ENCODE measurements around the gene MLH3. TPM values are rescaled to one million over a fixed set of nuclear protein-coding genes. Genes with fewer than 3 reads are reported as not detected.
A peak's percentile ranks its signal among the peaks of the same experiment; 100 is the strongest.

MLH3 gene
- total RNA-seq, 1 experiment from 2014 or later: 13.2 TPM

DNA sequence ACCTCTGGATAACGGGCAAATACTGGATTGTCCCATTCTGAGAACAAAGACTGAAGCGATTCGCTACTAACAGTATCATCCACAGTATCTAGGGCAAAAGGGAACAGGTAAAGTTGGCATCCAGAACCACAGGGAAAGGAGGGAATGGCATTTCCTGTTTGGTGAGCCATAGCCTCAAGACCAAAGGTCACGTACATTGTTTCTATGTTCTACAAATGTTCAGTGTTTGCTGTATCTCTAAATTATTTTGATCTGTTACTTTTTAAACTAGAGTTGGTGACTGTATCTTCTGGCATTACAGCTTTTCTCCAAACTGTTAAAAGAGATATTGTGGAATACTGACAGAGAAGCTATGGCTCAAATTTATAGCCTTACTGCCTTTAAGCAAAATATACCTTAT is 9.7 kb downstream of the MLH3 start:
- CTCF ChIA-PET: no interaction called here
- intact Hi-C loops (cut with micrococcal nuclease): no loop called here
- BruUV-seq (replicated peaks): no TSS peak
- peak overlapping the region; percentile 29 for H3K4me2 ChIP-seq (ENCODE audit: low read length)
- DNase-seq: peak; percentile 75
- peaks cover 9% of the 10 kb centered on the region; the same call in 1 of the 2 replicates for H3K36me3 ChIP-seq (ENCODE audit: low read depth, low read length)
- H3K4me1 ChIP-seq (ENCODE audit: insufficient read depth, low read length): peaks cover 26% of the 10 kb centered on the region
- H3K9me3 ChIP-seq (ENCODE audit: low read length): no peaks in the 10 kb centered on the region
- H2AFZ ChIP-seq (ENCODE audit: low read length): no peak overlapping the region
- POLR2A ChIA-PET (ENCODE audit: unreplicated experiment): no interaction called here
- H3K9ac ChIP-seq (ENCODE audit: low read length): no peak overlapping the region
- peaks cover 31% of the 10 kb centered on the region for H3K79me2 ChIP-seq (ENCODE audit: low read length)
- ATAC-seq: peak; percentile 84
- H3F3A ChIP-seq (ENCODE audit: low read length, unreplicated experiment): no peaks in the 10 kb centered on the region
- no peaks in the 10 kb centered on the region for H3K9me2 ChIP-seq (replicated peaks; ENCODE audit: low read length)
- no peaks in the 10 kb centered on the region for H3K27me3 ChIP-seq (ENCODE audit: low read length)
- H3K4me3 ChIP-seq (ENCODE audit: low read length): no peak overlapping the region
- H4K20me1 ChIP-seq (ENCODE audit: low read length): no peaks in the 10 kb centered on the region
- TF ChIP-seq EZH2 (IDR thresholded peaks at IDR 0.05; ENCODE audit: low read length, unreplicated experiment): no peak
- H3K27ac ChIP-seq (ENCODE audit: low read length): no peak overlapping the region; the same call in 1 of the 2 replicates

DNA sequence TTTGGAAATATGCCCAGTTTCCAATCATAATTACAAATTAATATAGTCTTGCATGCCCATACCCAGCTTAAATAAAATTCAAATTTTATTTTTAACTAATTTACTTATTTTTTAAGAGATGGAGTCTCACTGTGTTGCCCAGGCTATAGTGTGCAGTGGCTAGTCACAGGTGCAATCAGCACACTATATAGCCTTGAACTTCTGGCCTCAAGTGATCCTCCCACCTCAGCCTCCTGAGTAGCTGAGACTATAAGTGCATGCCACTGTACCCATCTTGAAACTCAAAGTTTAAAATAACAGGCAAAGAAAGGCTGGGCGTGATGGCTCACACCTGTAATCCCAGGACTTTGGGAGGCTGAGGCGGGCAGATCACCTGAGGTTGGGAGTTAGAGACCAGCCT is 10.3 kb downstream of the MLH3 start:
- ChIA-PET POLR2A (ENCODE audit: unreplicated experiment) (no interaction called here), CTCF (no interaction called here)
- TF ChIP-seq, protein P1, sequence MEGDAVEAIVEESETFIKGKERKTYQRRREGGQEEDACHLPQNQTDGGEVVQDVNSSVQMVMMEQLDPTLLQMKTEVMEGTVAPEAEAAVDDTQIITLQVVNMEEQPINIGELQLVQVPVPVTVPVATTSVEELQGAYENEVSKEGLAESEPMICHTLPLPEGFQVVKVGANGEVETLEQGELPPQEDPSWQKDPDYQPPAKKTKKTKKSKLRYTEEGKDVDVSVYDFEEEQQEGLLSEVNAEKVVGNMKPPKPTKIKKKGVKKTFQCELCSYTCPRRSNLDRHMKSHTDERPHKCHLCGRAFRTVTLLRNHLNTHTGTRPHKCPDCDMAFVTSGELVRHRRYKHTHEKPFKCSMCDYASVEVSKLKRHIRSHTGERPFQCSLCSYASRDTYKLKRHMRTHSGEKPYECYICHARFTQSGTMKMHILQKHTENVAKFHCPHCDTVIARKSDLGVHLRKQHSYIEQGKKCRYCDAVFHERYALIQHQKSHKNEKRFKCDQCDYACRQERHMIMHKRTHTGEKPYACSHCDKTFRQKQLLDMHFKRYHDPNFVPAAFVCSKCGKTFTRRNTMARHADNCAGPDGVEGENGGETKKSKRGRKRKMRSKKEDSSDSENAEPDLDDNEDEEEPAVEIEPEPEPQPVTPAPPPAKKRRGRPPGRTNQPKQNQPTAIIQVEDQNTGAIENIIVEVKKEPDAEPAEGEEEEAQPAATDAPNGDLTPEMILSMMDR (conservative IDR thresholded peaks at IDR 0.05; ENCODE audit: low read depth, low read length): no peak
- TF ChIP-seq EZH2phosphoT487 (IDR thresholded peaks at IDR 0.05; ENCODE audit: borderline replicate concordance, low read length) (no peak), EZH2 (IDR thresholded peaks at IDR 0.05; ENCODE audit: low read length, unreplicated experiment) (no peak)
- no peaks in the 10 kb centered on the region for H4K20me1 ChIP-seq (ENCODE audit: low read length)
- H3K36me3 ChIP-seq (ENCODE audit: low read depth, low read length): peaks cover 10% of the 10 kb centered on the region; the same call in 1 of the 2 replicates
- DNase-seq: no peak
- no peak overlapping the region for H3K4me3 ChIP-seq (ENCODE audit: low read length)
- H3K4me2 ChIP-seq (ENCODE audit: low read length): no peak overlapping the region
- no peak overlapping the region for H2AFZ ChIP-seq (ENCODE audit: low read length)
- H3K9ac ChIP-seq (ENCODE audit: low read length): no peak overlapping the region
- H3K27ac ChIP-seq (ENCODE audit: low read length): no peak overlapping the region
- intact Hi-C loops (cut with micrococcal nuclease): no loop called here
- no peaks in the 10 kb centered on the region for H3K9me3 ChIP-seq (ENCODE audit: low read length)
- H3K9me2 ChIP-seq (replicated peaks; ENCODE audit: low read length): no peaks in the 10 kb centered on the region
- BruUV-seq (replicated peaks): no TSS peak
- no peaks in the 10 kb centered on the region for H3K27me3 ChIP-seq (ENCODE audit: low read length)
- peaks cover 23% of the 10 kb centered on the region for H3K4me1 ChIP-seq (ENCODE audit: insufficient read depth, low read length)
- H3F3A ChIP-seq (ENCODE audit: low read length, unreplicated experiment): no peaks in the 10 kb centered on the region
- ATAC-seq: no peak
- peaks cover 25% of the 10 kb centered on the region for H3K79me2 ChIP-seq (ENCODE audit: low read length)

DNA sequence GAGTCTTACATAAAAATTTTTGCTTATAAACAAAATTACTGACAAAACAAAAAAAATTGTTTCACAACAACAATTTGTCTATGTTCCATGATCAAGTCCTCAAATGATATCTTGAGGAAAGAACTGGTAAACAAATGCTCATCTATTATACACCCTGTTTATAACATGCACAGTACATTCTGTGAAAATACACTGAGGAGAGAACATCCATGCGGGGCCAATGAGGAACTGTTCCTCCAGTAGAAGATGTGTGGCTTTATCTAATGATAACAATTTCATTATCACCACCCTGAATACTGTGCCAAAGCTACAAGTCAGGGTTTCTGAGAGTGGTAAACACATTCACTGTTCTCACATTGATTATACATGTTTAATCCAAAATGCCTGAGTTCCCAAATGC is 10.8 kb downstream of the MLH3 start:
- BruUV-seq (replicated peaks): no TSS peak
- TF ChIP-seq EZH2phosphoT487 (IDR thresholded peaks at IDR 0.05; ENCODE audit: borderline replicate concordance, low read length) (no peak), EZH2 (IDR thresholded peaks at IDR 0.05; ENCODE audit: low read length, unreplicated experiment) (no peak)
- TF ChIP-seq, protein P1 (conservative IDR thresholded peaks at IDR 0.05; ENCODE audit: low read depth, low read length): no peak
- Histone ChIP-seq H3K27me3 (ENCODE audit: low read length) (no peaks in the 10 kb centered on the region), H3K4me2 (ENCODE audit: low read length) (no peak overlapping the region), H3K9me3 (ENCODE audit: low read length) (no peaks in the 10 kb centered on the region), H3K4me3 (ENCODE audit: low read length) (no peak overlapping the region), H3K36me3 (ENCODE audit: low read depth, low read length) (peaks cover 10% of the 10 kb centered on the region; the same call in 1 of the 2 replicates), H3K9ac (ENCODE audit: low read length) (no peak overlapping the region), H3K9me2 (replicated peaks; ENCODE audit: low read length) (no peaks in the 10 kb centered on the region), H4K20me1 (ENCODE audit: low read length) (no peaks in the 10 kb centered on the region), H3K27ac (ENCODE audit: low read length) (no peak overlapping the region), H2AFZ (ENCODE audit: low read length) (no peak overlapping the region), H3K4me1 (ENCODE audit: insufficient read depth, low read length) (peaks cover 23% of the 10 kb centered on the region), H3K79me2 (ENCODE audit: low read length) (peaks cover 23% of the 10 kb centered on the region), H3F3A (ENCODE audit: low read length, unreplicated experiment) (no peaks in the 10 kb centered on the region)
- ATAC-seq: no peak
- intact Hi-C loops (cut with micrococcal nuclease): no loop called here
- DNase-seq: no peak
- POLR2A ChIA-PET (ENCODE audit: unreplicated experiment): no interaction called here
- CTCF ChIA-PET: no interaction called here
